ENCODE results near the gene ZNF418. TPM values are rescaled to one million over a fixed set of nuclear protein-coding genes. Genes with fewer than 3 reads are reported as not detected.
A peak's percentile ranks its signal among the peaks of the same experiment; 100 is the strongest.

ZNF418 gene
- total and polyA plus RNA-seq, 2 donors (not counting 1 experiment from before 2014, with no cell fraction given), result 3.3 to 8.4 TPM

DNA sequence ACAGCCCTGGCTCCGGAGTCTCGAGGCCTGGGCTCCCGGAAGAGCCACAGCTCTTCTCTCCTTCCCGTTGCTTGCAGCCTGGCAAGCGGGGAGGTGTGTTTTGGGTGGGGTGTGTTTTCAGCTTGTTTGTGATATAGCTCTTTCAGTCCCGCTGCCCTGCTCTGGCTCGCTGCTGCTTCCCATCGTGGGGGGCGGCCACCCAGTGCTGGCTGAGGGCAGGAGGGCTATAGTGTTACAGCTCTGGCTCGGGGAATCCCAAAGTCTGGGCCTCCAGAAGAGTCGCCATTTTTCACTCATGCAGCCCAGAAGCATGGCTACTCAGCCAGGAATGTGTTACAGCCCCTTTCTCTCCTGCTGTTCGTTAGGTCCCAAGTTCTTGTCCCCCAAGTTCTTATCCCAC is 14.5 kb upstream of the ZNF418 start:
- Histone ChIP-seq H3K9ac (ENCODE audit: insufficient read depth, low read length) (no peak overlapping the region), H3K27me3 (ENCODE audit: control insufficient read depth, insufficient read depth, low read length) (no peaks in the 10 kb centered on the region), H3K79me2 (ENCODE audit: control insufficient read depth, insufficient read depth, low read length) (peaks cover 15% of the 10 kb centered on the region), H3K9me3 (ENCODE audit: control insufficient read depth, insufficient read depth, low read depth, low read length) (no peaks in the 10 kb centered on the region), H3K4me1 (ENCODE audit: control insufficient read depth, extremely low read depth, insufficient read depth, low read length) (no peaks in the 10 kb centered on the region), H4K20me1 (ENCODE audit: control insufficient read depth, extremely low read depth, insufficient read depth, low read length) (no peaks in the 10 kb centered on the region), H3K4me3 (replicated peaks in 1 of 4; ENCODE audit: control extremely low read depth in 1 of 4, insufficient read depth in 1 of 4, low read depth in 3 of 4, low read length in 4 of 4) (no peak overlapping the region), H3K4me2 (ENCODE audit: extremely low read depth, insufficient read depth, low read length) (no peak overlapping the region), H3K27ac (ENCODE audit: insufficient read depth, low read length) (no peak overlapping the region), H3K36me3 (ENCODE audit: control insufficient read depth, insufficient read depth, low read length) (no peaks in the 10 kb centered on the region), H2AFZ (ENCODE audit: low read length) (no peak overlapping the region)
- DNase-seq (ENCODE audit: low read depth in 2 of 2), result no peak
- no peak for TF ChIP-seq CTCF (conservative IDR thresholded peaks at IDR 0.05 in 1 of 2, IDR thresholded peaks at IDR 0.05 in 1 of 2; ENCODE audit: low read depth in 1 of 2, low read length in 2 of 2)
- no peak for TF ChIP-seq EZH2 (IDR thresholded peaks at IDR 0.05; ENCODE audit: low read length, missing control alignments)

DNA sequence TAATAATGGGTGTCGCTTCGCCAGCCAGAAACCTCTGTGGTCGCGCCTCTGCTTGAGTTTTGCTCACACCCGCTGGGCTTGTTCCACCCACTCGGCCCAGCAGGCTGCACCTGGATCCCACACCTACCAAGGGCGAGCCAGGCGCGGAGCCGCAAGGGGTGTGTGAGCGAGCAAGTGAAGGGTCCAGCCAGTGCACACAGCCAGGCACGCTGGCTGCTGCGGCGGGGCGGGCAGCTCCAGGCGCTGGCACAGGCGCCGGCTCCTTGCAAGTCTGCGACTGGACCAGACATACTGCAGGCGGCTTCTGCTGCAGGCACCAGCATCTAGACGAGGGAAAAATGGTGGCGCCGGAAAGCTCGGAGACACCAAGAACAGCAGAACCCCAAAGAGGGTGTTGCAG is 14.1 kb upstream of the ZNF418 start:
- no peak for DNase-seq (ENCODE audit: low read depth in 2 of 2)
- H4K20me1 ChIP-seq (ENCODE audit: control insufficient read depth, extremely low read depth, insufficient read depth, low read length), result no peaks in the 10 kb centered on the region
- H3K4me1 ChIP-seq (ENCODE audit: control insufficient read depth, extremely low read depth, insufficient read depth, low read length), result no peaks in the 10 kb centered on the region
- H3K4me2 ChIP-seq (ENCODE audit: extremely low read depth, insufficient read depth, low read length), result no peak overlapping the region
- H3K9me3 ChIP-seq (ENCODE audit: control insufficient read depth, insufficient read depth, low read depth, low read length), result no peaks in the 10 kb centered on the region
- H3K79me2 ChIP-seq (ENCODE audit: control insufficient read depth, insufficient read depth, low read length), result peaks cover 15% of the 10 kb centered on the region
- H3K36me3 ChIP-seq (ENCODE audit: control insufficient read depth, insufficient read depth, low read length), result no peaks in the 10 kb centered on the region
- no peak overlapping the region for H3K9ac ChIP-seq (ENCODE audit: insufficient read depth, low read length)
- no peak overlapping the region for H3K4me3 ChIP-seq (replicated peaks in 1 of 4; ENCODE audit: control extremely low read depth in 1 of 4, insufficient read depth in 1 of 4, low read depth in 3 of 4, low read length in 4 of 4)
- H3K27ac ChIP-seq (ENCODE audit: insufficient read depth, low read length), result no peak overlapping the region
- H3K27me3 ChIP-seq (ENCODE audit: control insufficient read depth, insufficient read depth, low read length), result no peaks in the 10 kb centered on the region
- TF ChIP-seq CTCF (conservative IDR thresholded peaks at IDR 0.05 in 1 of 2, IDR thresholded peaks at IDR 0.05 in 1 of 2; ENCODE audit: low read depth in 1 of 2, low read length in 2 of 2) (no peak), EZH2 (IDR thresholded peaks at IDR 0.05; ENCODE audit: low read length, missing control alignments) (no peak)
- H2AFZ ChIP-seq (ENCODE audit: low read length), result no peak overlapping the region

- H3K4me3 ChIP-seq (replicated peaks in 1 of 4; ENCODE audit: control extremely low read depth in 1 of 4, insufficient read depth in 1 of 4, low read depth in 3 of 4, low read length in 4 of 4), result peak within 1 kb of the TSS; percentile 88 to 90 (median 88)
- no peaks in the 10 kb centered on the region for H4K20me1 ChIP-seq (ENCODE audit: control insufficient read depth, extremely low read depth, insufficient read depth, low read length)
- H3K36me3 ChIP-seq (ENCODE audit: control insufficient read depth, insufficient read depth, low read length), result no peaks in the 10 kb centered on the region
- peak within 1 kb of the TSS; percentile 86 for H3K9ac ChIP-seq (ENCODE audit: insufficient read depth, low read length)
- TF ChIP-seq CTCF (conservative IDR thresholded peaks at IDR 0.05 in 1 of 2, IDR thresholded peaks at IDR 0.05 in 1 of 2; ENCODE audit: low read depth in 1 of 2, low read length in 2 of 2) (peak; percentile 40 to 59), EZH2 (IDR thresholded peaks at IDR 0.05; ENCODE audit: low read length, missing control alignments) (no peak)
- peak within 1 kb of the TSS; percentile 84 for H3K27ac ChIP-seq (ENCODE audit: insufficient read depth, low read length)
- peak within 1 kb of the TSS; percentile 94 for H2AFZ ChIP-seq (ENCODE audit: low read length)
- H3K9me3 ChIP-seq (ENCODE audit: control insufficient read depth, insufficient read depth, low read depth, low read length), result no peaks in the 10 kb centered on the region
- H3K27me3 ChIP-seq (ENCODE audit: control insufficient read depth, insufficient read depth, low read length), result no peaks in the 10 kb centered on the region
- H3K79me2 ChIP-seq (ENCODE audit: control insufficient read depth, insufficient read depth, low read length), result peaks cover 23% of the 10 kb centered on the region
- H3K4me1 ChIP-seq (ENCODE audit: control insufficient read depth, extremely low read depth, insufficient read depth, low read length), result no peaks in the 10 kb centered on the region
- peak within 1 kb of the TSS; percentile 93 for H3K4me2 ChIP-seq (ENCODE audit: extremely low read depth, insufficient read depth, low read length)
- peak; percentile 96 for DNase-seq (ENCODE audit: low read depth in 2 of 2)
These were observed 12.4 kb upstream of the ZNF418 start, which contains the start of gene ZNF256 for GRCh38 chr19:57947419-57948134. TSS of gene ZNF256 (minus strand) at chr19:57947706. CDS start at chr19:57947474, 232 bp downstream.
